Effector memory CD8-positive, alpha-beta T cell (primary cell): ENCODE data around the gene COL4A5.

Experiments used
- ATAC-seq: fragments of 150-1000 bp; cut with Tn5 transposase; replicated peaks from 2 replicates; pipeline ENCODE4 v1.10.0; 2021; ENCODE audit warnings: mild to moderate bottlenecking, moderate library complexity
- DNase-seq, 3 experiments: peaks; one replicate each; pipeline ENCODE4 v3.0.0; 2021
- H3K27ac Mint-ChIP-seq, 2 donors: one replicate each; pipeline ENCODE4 v1.8.0; 2022; ENCODE audit warnings: mild to moderate bottlenecking in 2 of 2, mixed read lengths in 2 of 2, moderate library complexity in 2 of 2
- H3K27me3 Mint-ChIP-seq, 2 donors: one replicate each; pipeline ENCODE4 v1.8.0; 2022; ENCODE audit warnings: mixed read lengths in 2 of 2
- H3K36me3 Mint-ChIP-seq: one replicate; pipeline ENCODE4 v1.8.0; 2022; ENCODE audit warnings: mild to moderate bottlenecking, moderate library complexity, mixed read lengths; ENCODE audit not compliant: insufficient read depth
- H3K4me1 Mint-ChIP-seq, 2 donors: one replicate each; pipeline ENCODE4 v1.8.0; 2022; ENCODE audit warnings: low read depth in 2 of 2, mixed read lengths in 2 of 2
- H3K4me3 Mint-ChIP-seq, 2 donors: one replicate each; pipeline ENCODE4 v1.8.0; 2022; ENCODE audit warnings: mild to moderate bottlenecking in 2 of 2, mixed read lengths in 2 of 2, moderate library complexity in 2 of 2
- H3K9me3 Mint-ChIP-seq, 2 donors: one replicate each; pipeline ENCODE4 v1.8.0; 2022; ENCODE audit warnings: mixed read lengths in 2 of 2

Gene COL4A5

DNA sequence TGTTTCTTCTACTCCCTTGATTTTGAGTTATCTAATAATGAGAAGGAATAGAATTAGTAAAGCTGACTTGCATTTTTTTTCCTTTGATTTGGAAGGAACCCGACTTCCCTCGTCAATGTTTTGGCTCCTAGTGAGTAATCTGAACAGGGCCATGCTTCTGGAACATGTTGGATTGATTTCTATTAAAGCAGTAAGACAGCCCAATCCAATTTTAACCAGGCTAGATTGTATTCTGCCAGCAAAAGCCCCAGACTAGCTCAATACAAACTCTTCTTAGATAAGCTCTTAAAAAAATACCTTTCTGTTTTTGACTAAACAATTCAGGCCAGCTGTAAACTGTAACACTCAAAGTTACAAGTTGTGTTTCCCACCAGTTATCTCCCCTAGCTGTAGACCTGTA lies 170.5 kb downstream of the COL4A5 start:
- Mint-ChIP-seq H3K4me1 (no peaks in the 10 kb centered on the region), H3K27me3 (no peaks in the 10 kb centered on the region), H3K9me3 (no peaks in the 10 kb centered on the region), H3K36me3 (no peaks in the 10 kb centered on the region), H3K4me3 (no peak overlapping the region), H3K27ac (no peak overlapping the region)
- DNase-seq: no peak
- ATAC-seq: no peak

DNA sequence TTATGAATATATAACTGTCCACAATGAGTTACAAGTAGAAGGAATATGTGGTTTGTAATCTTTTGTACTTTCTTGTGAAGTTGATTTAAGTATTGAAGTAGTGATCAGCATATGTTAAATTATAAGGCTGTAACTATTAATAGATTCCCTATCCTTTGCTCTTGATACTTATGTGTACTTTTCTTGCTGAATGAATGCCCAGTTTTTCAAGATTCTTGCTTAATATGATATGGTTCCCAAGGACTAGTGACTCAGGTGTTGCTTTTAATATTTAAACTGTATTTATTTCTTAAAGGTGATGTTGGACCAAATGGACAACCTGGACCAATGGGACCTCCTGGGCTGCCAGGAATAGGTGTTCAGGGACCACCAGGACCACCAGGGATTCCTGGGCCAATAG lies 175.0 kb downstream of the COL4A5 start:
- ATAC-seq (no peak), DNase-seq (no peak)
- no peaks in the 10 kb centered on the region for H3K27me3 Mint-ChIP-seq
- H3K9me3 Mint-ChIP-seq: peaks cover 0 to 3% of the 10 kb centered on the region in 2 donors
- no peak overlapping the region for H3K27ac Mint-ChIP-seq
- H3K36me3 Mint-ChIP-seq: no peaks in the 10 kb centered on the region
- no peak overlapping the region for H3K4me3 Mint-ChIP-seq
- H3K4me1 Mint-ChIP-seq: no peaks in the 10 kb centered on the region

DNA sequence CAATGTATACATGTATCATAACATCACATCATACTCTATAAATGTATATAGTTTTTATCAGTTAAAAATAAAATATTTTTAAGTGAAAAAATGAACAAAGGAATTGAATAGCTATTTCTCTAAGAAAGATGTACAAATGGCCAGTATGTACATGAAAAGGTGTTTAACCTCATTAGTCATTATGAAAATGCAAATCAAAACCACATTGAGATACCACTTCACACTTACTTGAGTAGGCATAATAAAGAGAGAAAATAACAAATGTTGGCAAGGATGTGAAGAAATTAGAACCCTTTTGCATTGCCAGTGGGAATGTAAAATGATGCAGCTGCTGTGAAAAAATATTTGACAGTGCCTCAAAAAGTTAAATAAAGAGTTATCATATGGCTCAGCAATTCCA lies 201.2 kb downstream of the COL4A5 start:
- Mint-ChIP-seq H3K4me3 (no peak overlapping the region), H3K4me1 (no peaks in the 10 kb centered on the region), H3K9me3 (peaks cover 0 to 6% of the 10 kb centered on the region in 2 donors), H3K36me3 (no peaks in the 10 kb centered on the region), H3K27ac (no peak overlapping the region), H3K27me3 (no peaks in the 10 kb centered on the region)
- ATAC-seq: no peak
- DNase-seq: no peak

DNA sequence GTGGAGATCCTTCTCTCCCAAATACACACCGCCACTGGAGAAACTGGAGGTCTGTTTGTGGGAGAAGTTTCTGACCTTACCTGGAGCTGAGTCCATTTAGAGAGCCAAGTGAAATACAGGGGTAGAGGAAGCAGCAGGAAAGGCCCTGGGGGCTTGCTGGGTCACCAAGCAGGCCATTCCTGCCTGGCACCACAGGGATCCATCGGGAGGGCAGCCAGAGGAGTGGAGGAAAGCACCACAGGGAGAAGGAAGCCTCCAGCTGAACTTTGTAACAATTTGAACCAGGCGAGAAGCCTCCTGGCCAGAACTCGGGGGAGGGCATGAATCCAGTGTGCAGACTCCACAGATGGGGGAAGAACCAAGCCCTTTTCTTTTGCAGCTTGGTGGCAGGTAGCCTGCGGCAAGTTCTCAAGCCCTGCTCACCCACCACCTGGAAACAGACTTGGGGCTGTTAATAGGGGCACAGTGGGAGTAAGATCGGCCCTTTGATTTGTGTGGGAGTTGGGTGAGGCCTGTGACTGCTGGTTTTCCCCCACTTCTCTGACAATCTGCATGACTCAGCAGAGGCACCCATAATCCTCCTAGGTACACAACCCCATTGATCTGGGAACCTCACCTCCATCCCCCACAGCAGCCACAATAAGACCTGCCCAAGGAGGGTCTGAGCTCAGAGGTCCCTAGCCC lies 202.1 kb downstream of the COL4A5 start:
- H3K4me1 Mint-ChIP-seq: no peaks in the 10 kb centered on the region
- no peak overlapping the region for H3K27ac Mint-ChIP-seq
- DNase-seq (no peak), ATAC-seq (no peak)
- H3K9me3 Mint-ChIP-seq: peaks cover 0 to 6% of the 10 kb centered on the region in 2 donors
- no peaks in the 10 kb centered on the region for H3K27me3 Mint-ChIP-seq
- H3K4me3 Mint-ChIP-seq: no peak overlapping the region
- no peaks in the 10 kb centered on the region for H3K36me3 Mint-ChIP-seq

DNA sequence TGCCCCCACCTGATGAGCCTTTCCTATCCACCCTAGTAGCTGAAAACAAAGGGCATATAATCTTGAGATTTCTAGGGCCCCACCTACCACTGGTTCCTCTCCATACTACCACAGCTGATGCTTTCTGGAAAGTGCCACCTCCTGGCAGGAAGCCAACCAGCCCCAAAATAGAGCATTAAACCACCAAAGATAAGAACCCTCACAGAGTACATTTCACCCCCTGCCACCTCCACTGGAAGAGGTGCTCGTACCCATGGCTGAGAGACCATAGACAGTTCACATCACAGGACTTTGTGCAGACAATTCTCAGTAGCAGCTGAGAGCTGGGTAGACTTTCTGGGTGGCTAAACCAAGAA lies 202.6 kb downstream of the COL4A5 start:
- Mint-ChIP-seq H3K27ac (no peak overlapping the region), H3K9me3 (peaks cover 0 to 6% of the 10 kb centered on the region in 2 donors), H3K4me3 (no peak overlapping the region), H3K36me3 (no peaks in the 10 kb centered on the region), H3K4me1 (no peaks in the 10 kb centered on the region), H3K27me3 (no peaks in the 10 kb centered on the region)
- DNase-seq (no peak), ATAC-seq (no peak)

DNA sequence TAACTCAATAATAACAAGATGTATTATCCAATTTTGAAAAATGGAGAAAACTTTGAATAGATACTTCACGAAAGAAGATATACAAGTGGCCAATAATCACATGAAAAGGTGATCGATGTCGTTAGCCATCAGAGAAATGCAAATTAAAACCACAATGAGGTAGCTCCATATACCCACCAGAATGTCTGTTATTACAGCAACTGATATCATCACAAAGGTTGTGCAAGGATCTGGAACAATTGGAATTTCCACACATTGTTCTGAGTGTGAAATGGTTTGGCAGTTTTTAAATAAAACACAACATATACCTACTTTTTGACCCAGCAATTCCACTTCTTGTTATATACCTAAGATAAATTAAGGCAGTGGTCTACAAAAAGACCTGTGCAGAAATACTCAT lies 225.1 kb downstream of the COL4A5 start:
- no peak for ATAC-seq
- no peaks in the 10 kb centered on the region for H3K4me1 Mint-ChIP-seq
- no peaks in the 10 kb centered on the region for H3K27me3 Mint-ChIP-seq
- H3K36me3 Mint-ChIP-seq: no peaks in the 10 kb centered on the region
- no peak for DNase-seq
- no peak overlapping the region for H3K4me3 Mint-ChIP-seq
- H3K9me3 Mint-ChIP-seq: peaks cover 0 to 5% of the 10 kb centered on the region in 2 donors
- no peak overlapping the region for H3K27ac Mint-ChIP-seq

DNA sequence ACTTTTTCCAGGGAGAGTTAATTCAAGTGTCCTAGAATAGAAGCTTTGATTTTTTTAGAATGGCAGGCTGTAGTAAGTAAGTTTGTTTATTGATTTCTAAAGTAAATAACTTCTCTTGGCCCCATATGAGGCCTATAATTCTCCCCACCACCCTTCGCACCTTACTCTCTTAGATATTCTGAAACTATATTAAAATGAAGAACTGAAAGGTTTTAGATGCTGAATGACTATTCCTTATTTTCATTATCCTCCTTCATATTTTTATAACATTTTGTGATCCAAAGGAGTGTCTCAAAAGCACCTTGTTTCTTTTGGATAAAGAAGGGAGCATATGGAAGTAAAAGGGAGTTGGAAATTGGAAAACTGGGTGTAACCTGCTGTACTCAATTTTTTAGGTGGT lies 226.5 kb downstream of the COL4A5 start:
- Mint-ChIP-seq H3K9me3 (no peaks in the 10 kb centered on the region), H3K4me1 (no peaks in the 10 kb centered on the region), H3K27ac (no peak overlapping the region), H3K36me3 (no peaks in the 10 kb centered on the region), H3K4me3 (no peak overlapping the region), H3K27me3 (no peaks in the 10 kb centered on the region)
- ATAC-seq (no peak), DNase-seq (no peak)

DNA sequence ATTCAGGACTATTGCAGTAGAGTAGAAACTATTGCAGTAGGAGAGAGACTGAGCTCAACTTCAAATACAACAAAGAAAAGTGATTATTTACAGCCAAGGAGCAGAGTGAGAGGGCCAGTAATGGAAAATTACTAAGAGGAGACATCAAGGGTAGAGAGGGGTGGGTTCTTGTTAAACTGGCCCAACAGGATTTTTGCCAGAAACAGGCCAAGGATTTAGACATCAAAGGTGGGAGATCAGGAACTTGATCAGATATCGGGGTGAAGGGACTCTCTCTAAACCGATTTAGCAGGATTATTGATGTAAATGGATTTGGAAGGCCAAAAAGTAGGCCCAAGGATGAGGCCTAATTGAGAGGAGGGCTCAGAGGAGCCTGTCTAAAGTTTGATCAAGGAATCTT lies 231.9 kb downstream of the COL4A5 start:
- Mint-ChIP-seq H3K36me3 (no peaks in the 10 kb centered on the region), H3K9me3 (peaks cover 0 to 2% of the 10 kb centered on the region in 2 donors), H3K27ac (no peak overlapping the region), H3K4me3 (no peak overlapping the region), H3K27me3 (no peaks in the 10 kb centered on the region), H3K4me1 (no peaks in the 10 kb centered on the region)
- ATAC-seq (no peak), DNase-seq (no peak)

DNA sequence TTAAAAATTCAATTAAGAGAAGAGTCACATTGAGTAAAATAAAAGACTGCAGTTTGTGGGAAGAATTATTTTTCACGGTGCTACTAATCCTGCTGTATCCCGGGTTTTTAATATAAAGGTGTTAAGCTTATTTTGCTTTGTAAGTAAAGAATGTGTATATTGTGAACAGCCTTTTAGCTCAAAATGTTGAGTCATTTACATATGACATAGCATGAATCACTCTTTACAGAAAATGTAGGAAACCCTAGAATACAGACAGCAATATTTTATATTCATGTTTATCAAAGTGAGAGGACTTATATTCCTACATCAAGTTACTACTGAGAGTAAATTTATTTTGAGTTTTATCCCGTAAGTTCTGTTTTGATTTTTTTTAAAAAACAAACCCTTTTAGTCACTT lies 257.1 kb downstream of the COL4A5 start:
- no peaks in the 10 kb centered on the region for H3K27me3 Mint-ChIP-seq
- no peaks in the 10 kb centered on the region for H3K36me3 Mint-ChIP-seq
- no peaks in the 10 kb centered on the region for H3K9me3 Mint-ChIP-seq
- H3K27ac Mint-ChIP-seq: no peak overlapping the region
- no peaks in the 10 kb centered on the region for H3K4me1 Mint-ChIP-seq
- ATAC-seq (no peak), DNase-seq (no peak)
- no peak overlapping the region for H3K4me3 Mint-ChIP-seq

DNA sequence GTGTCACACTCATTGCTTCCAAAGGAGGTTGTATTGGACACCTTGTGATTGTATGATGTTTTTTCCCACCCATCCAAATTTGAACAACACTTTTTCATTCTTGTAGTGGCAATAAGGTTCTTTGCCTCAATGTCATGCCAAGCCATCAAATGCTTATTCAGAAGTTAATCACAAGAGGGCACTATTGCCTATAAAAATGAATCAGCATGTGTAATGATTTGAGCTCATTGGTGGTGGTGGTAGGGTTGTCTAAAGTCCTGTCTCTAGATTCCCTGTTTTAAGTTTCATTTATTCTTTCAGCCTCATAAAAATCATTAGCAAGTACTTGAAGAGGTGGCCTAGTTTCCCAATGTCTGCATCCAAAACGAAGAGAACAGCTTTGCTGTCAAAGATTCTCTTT lies 259.7 kb downstream of the COL4A5 start:
- no peak for DNase-seq
- no peaks in the 10 kb centered on the region for H3K4me1 Mint-ChIP-seq
- ATAC-seq: no peak

DNA sequence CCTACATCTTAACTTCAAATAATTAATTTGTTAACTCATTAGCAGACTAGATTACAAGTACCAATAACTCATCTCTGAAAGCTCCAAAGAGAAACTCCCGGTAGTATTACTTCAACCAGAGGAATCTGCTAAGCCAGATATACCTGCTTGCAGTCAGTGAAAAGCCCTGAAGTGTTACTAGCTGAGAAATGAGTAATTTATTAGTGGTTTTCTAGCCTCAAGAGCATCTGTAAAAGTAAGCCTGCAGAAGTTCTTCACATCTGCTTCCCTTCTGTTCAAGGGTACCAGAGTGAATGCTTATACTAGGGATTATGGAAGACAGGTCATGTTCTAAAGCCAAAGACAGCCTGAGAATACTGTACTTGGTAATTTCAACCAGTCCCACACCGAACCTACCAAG lies 262.0 kb downstream of the COL4A5 start:
- ATAC-seq (no peak), DNase-seq (no peak)
- Mint-ChIP-seq H3K4me3 (no peak overlapping the region), H3K4me1 (no peaks in the 10 kb centered on the region), H3K27ac (no peak overlapping the region), H3K36me3 (no peaks in the 10 kb centered on the region), H3K9me3 (no peaks in the 10 kb centered on the region), H3K27me3 (no peaks in the 10 kb centered on the region)

More for the DNA sequence above, 259.7 kb downstream of the COL4A5 start:
- Mint-ChIP-seq H3K27ac (no peak overlapping the region), H3K4me3 (no peak overlapping the region), H3K36me3 (no peaks in the 10 kb centered on the region), H3K9me3 (no peaks in the 10 kb centered on the region), H3K27me3 (no peaks in the 10 kb centered on the region)

DNA sequence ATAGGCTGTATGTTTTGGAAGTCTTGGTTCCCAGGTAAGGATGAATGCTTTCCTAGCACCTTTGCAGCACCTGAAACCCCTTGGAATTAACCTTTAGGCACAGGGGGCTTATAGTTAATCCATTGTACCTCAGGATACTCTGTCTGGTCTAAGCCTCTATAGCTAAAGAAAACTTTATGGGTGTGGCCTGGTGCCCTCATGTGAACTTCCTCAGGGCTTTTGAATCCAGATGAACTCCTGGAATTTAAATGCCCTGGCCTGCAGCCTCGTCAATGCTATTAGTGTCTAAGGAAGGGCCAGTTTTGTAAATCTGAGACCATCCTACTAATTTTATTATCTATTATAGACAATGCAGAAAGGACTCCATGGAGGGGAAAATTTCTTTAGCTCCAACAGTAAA lies 262.9 kb downstream of the COL4A5 start:
- DNase-seq: no peak
- H3K36me3 Mint-ChIP-seq: no peaks in the 10 kb centered on the region
- ATAC-seq: no peak
- H3K27me3 Mint-ChIP-seq: no peaks in the 10 kb centered on the region
- H3K9me3 Mint-ChIP-seq: no peaks in the 10 kb centered on the region
- no peak overlapping the region for H3K4me3 Mint-ChIP-seq
- H3K4me1 Mint-ChIP-seq: no peaks in the 10 kb centered on the region
- no peak overlapping the region for H3K27ac Mint-ChIP-seq

DNA sequence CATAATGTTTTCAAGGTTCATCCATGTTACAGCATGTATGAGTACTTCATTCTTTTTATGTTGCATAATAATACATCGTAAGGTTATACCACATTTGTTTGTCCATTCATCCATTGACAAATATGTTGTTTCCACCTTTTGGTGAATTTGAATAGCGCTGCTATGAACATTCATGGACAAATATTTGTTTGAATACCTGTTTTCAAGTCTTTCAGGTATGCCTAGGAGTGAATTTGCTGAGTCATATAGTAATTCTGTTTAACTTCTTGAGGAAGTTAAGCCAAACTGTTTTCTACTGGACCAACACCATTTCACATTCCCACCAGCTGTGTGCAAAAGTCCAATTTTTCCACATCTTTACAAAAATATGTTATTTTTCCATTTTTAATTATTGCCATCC lies 265.2 kb downstream of the COL4A5 start:
- H3K36me3 Mint-ChIP-seq: no peaks in the 10 kb centered on the region
- H3K27me3 Mint-ChIP-seq: no peaks in the 10 kb centered on the region
- DNase-seq (no peak), ATAC-seq (no peak)
- no peak overlapping the region for H3K27ac Mint-ChIP-seq
- H3K4me1 Mint-ChIP-seq: no peaks in the 10 kb centered on the region
- H3K4me3 Mint-ChIP-seq: no peak overlapping the region
- no peaks in the 10 kb centered on the region for H3K9me3 Mint-ChIP-seq

DNA sequence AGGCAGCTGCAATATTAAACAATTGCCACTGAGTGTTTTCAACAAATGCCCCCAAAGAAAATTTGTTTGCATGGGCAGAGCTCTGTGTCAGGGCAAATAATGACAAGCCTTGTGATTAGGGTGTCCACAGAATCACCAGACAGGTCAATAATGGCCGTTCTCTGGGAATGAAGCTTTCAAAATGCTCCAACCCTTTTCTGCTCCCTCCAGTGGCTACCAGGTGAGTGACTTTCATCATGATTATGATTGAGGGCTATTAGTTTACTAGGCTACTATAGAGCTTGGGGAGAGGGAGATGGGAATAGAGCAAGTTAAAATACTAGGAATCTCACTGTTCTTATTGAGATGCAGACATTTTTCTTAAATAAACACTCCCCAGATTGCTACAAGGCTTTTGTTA lies 273.2 kb downstream of the COL4A5 start:
- no peak for ATAC-seq

DNA sequence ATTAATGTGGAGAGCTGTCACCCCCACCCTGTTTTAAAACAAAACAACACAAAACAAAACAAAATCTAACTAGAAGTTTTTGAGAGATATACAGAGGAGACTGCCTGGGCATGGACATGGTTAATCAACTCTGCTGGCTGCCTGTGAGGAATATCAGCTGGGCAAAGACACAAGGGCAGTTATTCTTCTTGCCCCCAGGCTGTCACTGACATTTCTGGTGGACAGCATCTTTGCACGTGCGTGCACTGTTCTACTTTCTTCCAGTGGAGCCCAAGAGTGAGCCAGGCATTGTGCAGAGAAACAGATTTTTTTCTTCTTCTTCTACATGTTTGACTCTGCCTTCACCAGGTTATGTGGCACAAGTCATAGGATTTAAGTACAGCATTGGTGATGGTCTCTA lies 282.9 kb downstream of the COL4A5 start:
- Mint-ChIP-seq H3K4me3 (no peak overlapping the region), H3K27me3 (no peaks in the 10 kb centered on the region), H3K4me1 (no peaks in the 10 kb centered on the region), H3K27ac (no peak overlapping the region), H3K36me3 (no peaks in the 10 kb centered on the region), H3K9me3 (no peaks in the 10 kb centered on the region)
- no peak for DNase-seq
- no peak for ATAC-seq

More for the DNA sequence above, 273.2 kb downstream of the COL4A5 start:
- Mint-ChIP-seq H3K27me3 (no peaks in the 10 kb centered on the region), H3K27ac (no peak overlapping the region), H3K4me3 (no peak overlapping the region), H3K36me3 (no peaks in the 10 kb centered on the region), H3K4me1 (no peaks in the 10 kb centered on the region), H3K9me3 (peaks cover 2 to 11% of the 10 kb centered on the region in 2 donors)
- DNase-seq: no peak
